ENCODE results near the gene RALGAPA2.

Gene RALGAPA2

DNA sequence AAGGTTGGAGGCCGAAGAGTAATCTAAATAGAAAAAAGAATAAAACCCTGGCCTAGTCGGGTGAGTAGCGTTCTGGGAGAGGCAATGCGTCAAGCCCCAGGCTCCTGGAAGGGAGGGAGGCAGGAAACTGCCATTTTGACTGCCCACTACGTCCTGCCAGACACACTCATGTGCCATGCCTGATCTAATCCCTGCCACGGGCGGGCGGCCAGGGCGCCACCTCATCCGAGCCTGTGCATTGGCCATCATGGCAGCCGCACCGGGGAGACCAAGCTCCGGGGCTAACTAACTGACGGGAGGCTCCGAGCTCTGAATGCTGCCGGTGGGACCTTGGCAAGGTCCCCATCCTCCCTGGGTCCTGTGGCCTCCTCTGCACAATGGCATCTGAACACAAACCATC, 275.8 kb downstream of the RALGAPA2 start:
- no peaks in the 10 kb centered on the region for H3K79me2 ChIP-seq (ENCODE audit: insufficient read depth, low read length)
- no peaks in the 10 kb centered on the region for H3K27me3 ChIP-seq (ENCODE audit: low read length)
- no peaks in the 10 kb centered on the region for H4K20me1 ChIP-seq (ENCODE audit: low read depth, low read length)
- no peaks in the 10 kb centered on the region for H3F3A ChIP-seq (ENCODE audit: insufficient read depth)
- no peak overlapping the region for H3K4me3 ChIP-seq (ENCODE audit: insufficient read depth, low read length, poor library complexity, severe bottlenecking)
- H3K4me2 ChIP-seq (ENCODE audit: low read depth, low read length, poor library complexity, severe bottlenecking), result no peak overlapping the region
- H3K9ac ChIP-seq (ENCODE audit: low read length), result no peak overlapping the region
- TF ChIP-seq CTCF (IDR thresholded peaks at IDR 0.05; ENCODE audit: insufficient read depth, low read length, poor library complexity, severe bottlenecking) (no peak), EZH2phosphoT487 (conservative IDR thresholded peaks at IDR 0.05; ENCODE audit: low read length) (no peak)
- H3K36me3 ChIP-seq (ENCODE audit: low read length), result no peaks in the 10 kb centered on the region
- no peaks in the 10 kb centered on the region for H3K9me3 ChIP-seq (ENCODE audit: insufficient read depth, low read length)
- H3K9me2 ChIP-seq (replicated peaks; ENCODE audit: insufficient read depth, low read length), result no peaks in the 10 kb centered on the region
- H2AFZ ChIP-seq (ENCODE audit: low read depth, low read length, severe bottlenecking), result no peak overlapping the region
- no peak overlapping the region for H3K27ac ChIP-seq (ENCODE audit: low read depth, low read length)

GRCh38 chr20:20435453-20435852, 277.0 kb downstream of the RALGAPA2 start:
- Histone ChIP-seq H3K9me3 (ENCODE audit: insufficient read depth, low read length) (no peaks in the 10 kb centered on the region), H3K27me3 (ENCODE audit: low read length) (no peaks in the 10 kb centered on the region), H3K9me2 (replicated peaks; ENCODE audit: insufficient read depth, low read length) (no peaks in the 10 kb centered on the region), H3K36me3 (ENCODE audit: low read length) (no peaks in the 10 kb centered on the region), H2AFZ (ENCODE audit: low read depth, low read length, severe bottlenecking) (no peak overlapping the region), H3K27ac (ENCODE audit: low read depth, low read length) (no peak overlapping the region), H4K20me1 (ENCODE audit: low read depth, low read length) (no peaks in the 10 kb centered on the region), H3K9ac (ENCODE audit: low read length) (no peak overlapping the region), H3K4me3 (ENCODE audit: insufficient read depth, low read length, poor library complexity, severe bottlenecking) (no peak overlapping the region), H3K4me2 (ENCODE audit: low read depth, low read length, poor library complexity, severe bottlenecking) (no peak overlapping the region), H3K79me2 (ENCODE audit: insufficient read depth, low read length) (no peaks in the 10 kb centered on the region), H3F3A (ENCODE audit: insufficient read depth) (no peaks in the 10 kb centered on the region)
- no peak for TF ChIP-seq CTCF (IDR thresholded peaks at IDR 0.05; ENCODE audit: insufficient read depth, low read length, poor library complexity, severe bottlenecking)
- TF ChIP-seq EZH2phosphoT487 (conservative IDR thresholded peaks at IDR 0.05; ENCODE audit: low read length), result no peak

- Histone ChIP-seq H3F3A (ENCODE audit: insufficient read depth) (no peaks in the 10 kb centered on the region), H3K9me2 (replicated peaks; ENCODE audit: insufficient read depth, low read length) (no peaks in the 10 kb centered on the region), H3K36me3 (ENCODE audit: low read length) (no peaks in the 10 kb centered on the region), H3K9me3 (ENCODE audit: insufficient read depth, low read length) (no peaks in the 10 kb centered on the region), H3K27me3 (ENCODE audit: low read length) (no peaks in the 10 kb centered on the region), H4K20me1 (ENCODE audit: low read depth, low read length) (no peaks in the 10 kb centered on the region), H3K27ac (ENCODE audit: low read depth, low read length) (no peak overlapping the region), H3K4me3 (ENCODE audit: insufficient read depth, low read length, poor library complexity, severe bottlenecking) (no peak overlapping the region), H3K79me2 (ENCODE audit: insufficient read depth, low read length) (no peaks in the 10 kb centered on the region), H2AFZ (ENCODE audit: low read depth, low read length, severe bottlenecking) (no peak overlapping the region), H3K4me2 (ENCODE audit: low read depth, low read length, poor library complexity, severe bottlenecking) (no peak overlapping the region), H3K9ac (ENCODE audit: low read length) (no peak overlapping the region)
- TF ChIP-seq EZH2phosphoT487 (conservative IDR thresholded peaks at IDR 0.05; ENCODE audit: low read length), result no peak
- TF ChIP-seq CTCF (IDR thresholded peaks at IDR 0.05; ENCODE audit: insufficient read depth, low read length, poor library complexity, severe bottlenecking), result no peak
These were observed 279.7 kb downstream of the RALGAPA2 start for GRCh38 chr20:20432618-20433286.
